WTC11 (cell line): ENCODE measurements around the gene SKAP1. TPM values are rescaled to one million over a fixed set of nuclear protein-coding genes. Genes with fewer than 3 reads are reported as not detected.

ENCODE experiments used
- ATAC-seq: fragments of 200-7000 bp; cut with Tn5 transposase; 2 replicates; pipeline ENCODE4 v1.10.0; 2021; ENCODE audit warnings: mild to moderate bottlenecking, moderate library complexity
- CTCF ChIA-PET: fragments of 300-600 bp; sonication (Branson Sonifier 250); formaldehyde crosslinking; loops from one replicate; lab custom pipeline; 2021; ENCODE audit warnings: antibody characterized with exemption; lab: Charles Lee
- POLR2A ChIA-PET: fragments of 350-600 bp; sonication (Branson Sonifier 250); formaldehyde crosslinking; loops from one replicate; lab custom pipeline; 2021; ENCODE audit warnings: antibody characterized with exemption; lab: Charles Lee
- DNase-seq: peaks from one replicate; pipeline ENCODE4 v3.0.0; 2021; ENCODE audit warnings: low spot score
- H3K27ac Mint-ChIP-seq: 2 replicates; pipeline ENCODE4 v1.8.0; 2021; ENCODE audit warnings: mixed read lengths
- H3K27me3 Mint-ChIP-seq: 2 replicates; pipeline ENCODE4 v1.8.0; 2021; ENCODE audit warnings: low read depth, mild to moderate bottlenecking, moderate library complexity, mixed read lengths
- H3K36me3 Mint-ChIP-seq: 2 replicates; pipeline ENCODE4 v1.8.0; 2021; ENCODE audit warnings: mixed read lengths
- H3K4me1 Mint-ChIP-seq: 2 replicates; pipeline ENCODE4 v1.8.0; 2022; ENCODE audit warnings: mixed read lengths
- H3K4me3 Mint-ChIP-seq: 2 replicates; pipeline ENCODE4 v1.8.0; 2021; ENCODE audit warnings: mild to moderate bottlenecking, moderate library complexity, mixed read lengths
- H3K9me3 Mint-ChIP-seq: 2 replicates; pipeline ENCODE4 v1.8.0; 2021; ENCODE audit warnings: mixed read lengths
- AFF4 ChIP-seq: sonication (generic); formaldehyde crosslinking; IDR thresholded peaks from 2 replicates; pipeline ENCODE4 v1.8.1; 2023; ENCODE audit warnings: mild to moderate bottlenecking, missing genetic modification reagents, borderline replicate concordance
- CBFB ChIP-seq: sonication (generic); formaldehyde crosslinking; IDR thresholded peaks from 2 replicates; pipeline ENCODE4 v1.8.1; 2022; ENCODE audit warnings: mild to moderate bottlenecking, low read depth, missing genetic modification reagents
- ELF4 ChIP-seq: sonication (generic); formaldehyde crosslinking; IDR thresholded peaks from 2 replicates; pipeline ENCODE4 v1.8.1; 2022; ENCODE audit warnings: low read depth, mild to moderate bottlenecking, moderate library complexity, missing genetic modification reagents
- FOXP4 ChIP-seq: sonication (generic); formaldehyde crosslinking; IDR thresholded peaks from 2 replicates; pipeline ENCODE4 v1.8.0; 2022; ENCODE audit warnings: mild to moderate bottlenecking, missing genetic modification reagents
- GTF2I ChIP-seq: fragments of 250-450 bp; sonication (Bioruptor Pico); conservative IDR thresholded peaks from 2 replicates; pipeline ENCODE4 v1.4.0; 2021; ENCODE audit warnings: mild to moderate bottlenecking
- JAZF1 ChIP-seq: fragments of 250-450 bp; sonication (Bioruptor Pico); IDR thresholded peaks from 2 replicates; pipeline ENCODE4 v1.9.0; 2021; ENCODE audit warnings: moderate library complexity, mild to moderate bottlenecking, inconsistent platforms
- KAT7 ChIP-seq: sonication (generic); formaldehyde crosslinking; IDR thresholded peaks from 2 replicates; pipeline ENCODE4 v1.8.1; 2023; ENCODE audit warnings: missing genetic modification reagents, mild to moderate bottlenecking, borderline replicate concordance
- NFATC4 ChIP-seq: fragments of 250-450 bp; sonication (Bioruptor Pico); IDR thresholded peaks from 2 replicates; pipeline ENCODE4 v1.9.0; 2021; ENCODE audit warnings: mild to moderate bottlenecking
- NFE2L1 ChIP-seq: sonication (generic); formaldehyde crosslinking; IDR thresholded peaks from 2 replicates; pipeline ENCODE4 v1.8.1; 2023; ENCODE audit warnings: missing genetic modification reagents
- NFYB ChIP-seq: sonication (generic); formaldehyde crosslinking; conservative IDR thresholded peaks from 2 replicates; pipeline ENCODE4 v1.8.0; 2022; ENCODE audit warnings: low read depth, missing genetic modification reagents
- TP53 ChIP-seq: sonication (generic); formaldehyde crosslinking; IDR thresholded peaks from 2 replicates; pipeline ENCODE4 v1.8.1; 2023; ENCODE audit warnings: mild to moderate bottlenecking, missing genetic modification reagents
- ZNF138 ChIP-seq: sonication (generic); formaldehyde crosslinking; conservative IDR thresholded peaks from 2 replicates; pipeline ENCODE4 v1.8.1; 2022; ENCODE audit warnings: mild to moderate bottlenecking, moderate library complexity, missing genetic modification reagents
- ZNF281 ChIP-seq: sonication (generic); formaldehyde crosslinking; IDR thresholded peaks from 2 replicates; pipeline ENCODE4 v1.8.0; 2023; ENCODE audit warnings: mild to moderate bottlenecking, missing genetic modification reagents
- total RNA-seq: library from RNA; stranded (reverse); gene quantifications from 3 replicates; pipeline ENCODE4 v1.2.3, GENCODE V29; 2021
- TF ChIP-seq, protein P1 (sequence below): sonication (generic); formaldehyde crosslinking; IDR thresholded peaks from 2 replicates; pipeline ENCODE4 v1.8.1; 2023; ENCODE audit warnings: mild to moderate bottlenecking, missing genetic modification reagents, moderate library complexity
- TF ChIP-seq, protein P2 (sequence below): sonication (generic); formaldehyde crosslinking; IDR thresholded peaks from 2 replicates; pipeline ENCODE4 v1.8.1; 2023; ENCODE audit warnings: mild to moderate bottlenecking, moderate library complexity, missing genetic modification reagents
- TF ChIP-seq, protein P3 (sequence below): sonication (generic); formaldehyde crosslinking; IDR thresholded peaks from 2 replicates; pipeline ENCODE4 v1.8.0; 2022; ENCODE audit warnings: missing genetic modification reagents

SKAP1 gene
- total RNA-seq, 1 experiment from 2014 or later: not detected

DNA sequence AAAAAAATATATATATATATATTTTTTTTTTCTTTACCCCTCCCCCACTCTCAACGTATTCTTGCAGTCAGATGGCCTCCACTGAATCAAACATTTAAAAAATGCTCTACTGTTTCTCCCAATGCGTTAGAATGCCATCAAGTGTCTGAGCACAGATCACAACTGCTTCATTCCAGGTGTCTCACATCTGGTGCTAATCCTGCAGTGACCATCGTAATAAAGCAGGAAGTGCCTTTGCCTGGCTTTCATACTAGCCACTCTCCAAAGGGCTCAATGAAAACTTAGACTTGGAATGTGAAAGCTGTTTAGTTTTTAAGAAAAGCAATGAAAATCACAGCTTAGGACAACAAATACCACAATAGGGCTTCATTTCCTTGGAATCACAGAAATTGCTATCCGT lies 37.2 kb downstream of the SKAP1 start (continued):
- no peak for TF ChIP-seq AFF4
- TF ChIP-seq TP53 (CRISPR knock-in tag): no peak

DNA sequence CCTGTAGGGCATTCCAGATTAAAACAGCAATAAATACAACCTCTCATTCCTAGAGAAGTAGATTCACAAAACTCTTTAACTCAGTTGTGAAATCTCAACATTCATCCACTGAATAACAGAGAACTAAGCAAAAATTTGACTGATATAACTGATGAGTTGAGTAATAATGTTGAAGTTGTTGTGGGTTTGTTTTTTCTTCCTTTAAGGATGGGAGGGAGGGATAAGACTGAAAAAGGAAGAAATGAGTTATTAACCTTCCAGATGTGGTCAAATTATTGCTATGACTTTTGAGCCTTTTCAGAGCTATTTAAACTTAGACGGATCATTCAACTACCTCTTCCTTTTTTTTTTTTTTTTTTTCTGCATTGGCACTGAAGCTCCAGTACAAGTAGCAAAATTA lies 38.6 kb downstream of the SKAP1 start:
- Mint-ChIP-seq H3K4me3 (no peak overlapping the region), H3K27me3 (peaks cover 10% of the 10 kb centered on the region)
- CTCF ChIA-PET: interaction anchor here (0.7 kb wide), 1 partner anchor 40 kb away, joined by 4 read pairs; no protein-coding TSS in a partner anchor

GRCh38 chr17:48389903-48390302 lies 40.1 kb downstream of the SKAP1 start:
- ChIA-PET POLR2A (no interaction called here), CTCF (interaction anchor here (0.7 to 1.0 kb wide), 2 partner anchors 174 to 365 kb away, joined by 3 read pairs; no protein-coding TSS in a partner anchor)
- no peaks in the 10 kb centered on the region for H3K36me3 Mint-ChIP-seq
- no peak overlapping the region for H3K27ac Mint-ChIP-seq
- H3K4me1 Mint-ChIP-seq: no peaks in the 10 kb centered on the region
- no peak overlapping the region for H3K4me3 Mint-ChIP-seq
- TF ChIP-seq, protein P1, sequence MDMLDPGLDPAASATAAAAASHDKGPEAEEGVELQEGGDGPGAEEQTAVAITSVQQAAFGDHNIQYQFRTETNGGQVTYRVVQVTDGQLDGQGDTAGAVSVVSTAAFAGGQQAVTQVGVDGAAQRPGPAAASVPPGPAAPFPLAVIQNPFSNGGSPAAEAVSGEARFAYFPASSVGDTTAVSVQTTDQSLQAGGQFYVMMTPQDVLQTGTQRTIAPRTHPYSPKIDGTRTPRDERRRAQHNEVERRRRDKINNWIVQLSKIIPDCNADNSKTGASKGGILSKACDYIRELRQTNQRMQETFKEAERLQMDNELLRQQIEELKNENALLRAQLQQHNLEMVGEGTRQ (CRISPR knock-in tag): no peak
- TF ChIP-seq JAZF1 (CRISPR knock-in tag): no peak
- TF ChIP-seq, protein P2, sequence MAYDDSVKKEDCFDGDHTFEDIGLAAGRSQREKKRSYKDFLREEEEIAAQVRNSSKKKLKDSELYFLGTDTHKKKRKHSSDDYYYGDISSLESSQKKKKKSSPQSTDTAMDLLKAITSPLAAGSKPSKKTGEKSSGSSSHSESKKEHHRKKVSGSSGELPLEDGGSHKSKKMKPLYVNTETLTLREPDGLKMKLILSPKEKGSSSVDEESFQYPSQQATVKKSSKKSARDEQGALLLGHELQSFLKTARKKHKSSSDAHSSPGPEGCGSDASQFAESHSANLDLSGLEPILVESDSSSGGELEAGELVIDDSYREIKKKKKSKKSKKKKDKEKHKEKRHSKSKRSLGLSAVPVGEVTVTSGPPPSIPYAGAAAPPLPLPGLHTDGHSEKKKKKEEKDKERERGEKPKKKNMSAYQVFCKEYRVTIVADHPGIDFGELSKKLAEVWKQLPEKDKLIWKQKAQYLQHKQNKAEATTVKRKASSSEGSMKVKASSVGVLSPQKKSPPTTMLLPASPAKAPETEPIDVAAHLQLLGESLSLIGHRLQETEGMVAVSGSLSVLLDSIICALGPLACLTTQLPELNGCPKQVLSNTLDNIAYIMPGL (CRISPR knock-in tag): no peak
- TF ChIP-seq ZNF281 (CRISPR knock-in tag): no peak
- no peak for TF ChIP-seq FOXP4 (CRISPR knock-in tag)
- peaks cover 19% of the 10 kb centered on the region for H3K27me3 Mint-ChIP-seq
- DNase-seq: no peak
- no peaks in the 10 kb centered on the region for H3K9me3 Mint-ChIP-seq
- no peak for ATAC-seq

More for the DNA sequence above, 38.6 kb downstream of the SKAP1 start:
- TF ChIP-seq KAT7 (CRISPR knock-in tag) (no peak), ELF4 (CRISPR knock-in tag) (no peak), CBFB (CRISPR knock-in tag) (no peak), ZNF138 (no peak), NFE2L1 (no peak), NFYB (CRISPR knock-in tag) (no peak), JAZF1 (CRISPR knock-in tag) (no peak), GTF2I (CRISPR knock-in tag) (no peak), NFATC4 (CRISPR knock-in tag) (no peak)
- TF ChIP-seq, protein P3, sequence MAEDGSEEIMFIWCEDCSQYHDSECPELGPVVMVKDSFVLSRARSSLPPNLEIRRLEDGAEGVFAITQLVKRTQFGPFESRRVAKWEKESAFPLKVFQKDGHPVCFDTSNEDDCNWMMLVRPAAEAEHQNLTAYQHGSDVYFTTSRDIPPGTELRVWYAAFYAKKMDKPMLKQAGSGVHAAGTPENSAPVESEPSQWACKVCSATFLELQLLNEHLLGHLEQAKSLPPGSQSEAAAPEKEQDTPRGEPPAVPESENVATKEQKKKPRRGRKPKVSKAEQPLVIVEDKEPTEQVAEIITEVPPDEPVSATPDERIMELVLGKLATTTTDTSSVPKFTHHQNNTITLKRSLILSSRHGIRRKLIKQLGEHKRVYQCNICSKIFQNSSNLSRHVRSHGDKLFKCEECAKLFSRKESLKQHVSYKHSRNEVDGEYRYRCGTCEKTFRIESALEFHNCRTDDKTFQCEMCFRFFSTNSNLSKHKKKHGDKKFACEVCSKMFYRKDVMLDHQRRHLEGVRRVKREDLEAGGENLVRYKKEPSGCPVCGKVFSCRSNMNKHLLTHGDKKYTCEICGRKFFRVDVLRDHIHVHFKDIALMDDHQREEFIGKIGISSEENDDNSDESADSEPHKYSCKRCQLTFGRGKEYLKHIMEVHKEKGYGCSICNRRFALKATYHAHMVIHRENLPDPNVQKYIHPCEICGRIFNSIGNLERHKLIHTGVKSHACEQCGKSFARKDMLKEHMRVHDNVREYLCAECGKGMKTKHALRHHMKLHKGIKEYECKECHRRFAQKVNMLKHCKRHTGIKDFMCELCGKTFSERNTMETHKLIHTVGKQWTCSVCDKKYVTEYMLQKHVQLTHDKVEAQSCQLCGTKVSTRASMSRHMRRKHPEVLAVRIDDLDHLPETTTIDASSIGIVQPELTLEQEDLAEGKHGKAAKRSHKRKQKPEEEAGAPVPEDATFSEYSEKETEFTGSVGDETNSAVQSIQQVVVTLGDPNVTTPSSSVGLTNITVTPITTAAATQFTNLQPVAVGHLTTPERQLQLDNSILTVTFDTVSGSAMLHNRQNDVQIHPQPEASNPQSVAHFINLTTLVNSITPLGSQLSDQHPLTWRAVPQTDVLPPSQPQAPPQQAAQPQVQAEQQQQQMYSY (CRISPR knock-in tag): no peak
- no peak for DNase-seq
- no peak for ATAC-seq
- Mint-ChIP-seq H3K9me3 (no peaks in the 10 kb centered on the region), H3K4me1 (no peaks in the 10 kb centered on the region), H3K36me3 (no peaks in the 10 kb centered on the region), H3K27ac (no peak overlapping the region)
- POLR2A ChIA-PET: interaction anchor here (0.7 kb wide), 1 partner anchor 229 kb away, joined by 3 read pairs; no protein-coding TSS in a partner anchor
